ENCODE measurements around the gene VRK2. TPM values are rescaled to one million over a fixed set of nuclear protein-coding genes. Genes with fewer than 3 reads are reported as not detected.

The VRK2 gene
- total and polyA plus RNA-seq, 2 experiments from 2014 or later, result 19.0 to 22.5 TPM

DNA sequence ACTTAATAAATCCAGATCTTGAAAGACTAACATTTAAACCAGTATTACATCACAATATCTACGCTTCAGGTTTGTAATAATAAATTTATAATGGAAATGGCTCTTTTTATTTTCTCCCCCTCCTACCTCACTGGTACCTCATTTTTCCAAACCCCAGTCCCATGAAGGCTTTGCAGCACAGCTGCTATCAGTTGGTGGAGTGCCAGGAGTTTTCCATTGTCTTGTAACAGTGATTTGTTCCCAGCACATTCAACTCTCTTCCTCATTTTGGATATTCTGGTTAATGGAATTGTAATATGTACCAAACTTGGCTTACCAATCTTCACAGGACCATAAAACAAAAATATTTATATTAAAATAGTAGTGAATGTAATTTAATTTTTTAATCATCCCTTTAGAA is 91.2 kb downstream of the VRK2 start (continued):
- TF ChIP-seq REST (IDR thresholded peaks at IDR 0.05; ENCODE audit: unreplicated experiment), result no peak

- Histone ChIP-seq H3K27ac (ENCODE audit: low read depth) (no peak overlapping the region), H3K4me1 (ENCODE audit: insufficient read depth) (no peaks in the 10 kb centered on the region), H3K9me2 (ENCODE audit: insufficient read depth) (no peaks in the 10 kb centered on the region), H3K4me2 (no peak overlapping the region), H3K4me3 (no peak overlapping the region), H3F3A (replicated peaks; ENCODE audit: low read depth) (no peaks in the 10 kb centered on the region), H3K27me3 (ENCODE audit: insufficient read depth) (no peaks in the 10 kb centered on the region), H3K36me3 (ENCODE audit: insufficient read depth) (no peaks in the 10 kb centered on the region; the same call in 1 of the 2 replicates), H4K20me1 (replicated peaks; ENCODE audit: insufficient read depth) (no peaks in the 10 kb centered on the region), H3K79me2 (replicated peaks; ENCODE audit: insufficient read depth) (no peaks in the 10 kb centered on the region), H2AFZ (no peak overlapping the region)
- no peaks in the 10 kb centered on the region; the same call in 2 of the 3 replicates for H3K9me3 Mint-ChIP-seq
- no peak overlapping the region; the same call in 1 of the 2 replicates for H3K27ac Mint-ChIP-seq
- H3K36me3 Mint-ChIP-seq (ENCODE audit: low read depth), result peaks cover 9% of the 10 kb centered on the region; the same call in 2 of the 3 replicates
- peak; percentile 3 for DNase-seq (ENCODE audit: low spot score)
- ATAC-seq, result no peak
- H3K27me3 Mint-ChIP-seq (ENCODE audit: insufficient read depth, low read depth, poor library complexity), result no peaks in the 10 kb centered on the region
- H3K4me3 Mint-ChIP-seq, result no peak overlapping the region
- peaks cover 10% of the 10 kb centered on the region; the same call in 2 of the 3 replicates for H3K4me1 Mint-ChIP-seq
- TF ChIP-seq STAT1 (IDR thresholded peaks at IDR 0.05; ENCODE audit: unreplicated experiment), result no peak
- TF ChIP-seq, protein P1, sequence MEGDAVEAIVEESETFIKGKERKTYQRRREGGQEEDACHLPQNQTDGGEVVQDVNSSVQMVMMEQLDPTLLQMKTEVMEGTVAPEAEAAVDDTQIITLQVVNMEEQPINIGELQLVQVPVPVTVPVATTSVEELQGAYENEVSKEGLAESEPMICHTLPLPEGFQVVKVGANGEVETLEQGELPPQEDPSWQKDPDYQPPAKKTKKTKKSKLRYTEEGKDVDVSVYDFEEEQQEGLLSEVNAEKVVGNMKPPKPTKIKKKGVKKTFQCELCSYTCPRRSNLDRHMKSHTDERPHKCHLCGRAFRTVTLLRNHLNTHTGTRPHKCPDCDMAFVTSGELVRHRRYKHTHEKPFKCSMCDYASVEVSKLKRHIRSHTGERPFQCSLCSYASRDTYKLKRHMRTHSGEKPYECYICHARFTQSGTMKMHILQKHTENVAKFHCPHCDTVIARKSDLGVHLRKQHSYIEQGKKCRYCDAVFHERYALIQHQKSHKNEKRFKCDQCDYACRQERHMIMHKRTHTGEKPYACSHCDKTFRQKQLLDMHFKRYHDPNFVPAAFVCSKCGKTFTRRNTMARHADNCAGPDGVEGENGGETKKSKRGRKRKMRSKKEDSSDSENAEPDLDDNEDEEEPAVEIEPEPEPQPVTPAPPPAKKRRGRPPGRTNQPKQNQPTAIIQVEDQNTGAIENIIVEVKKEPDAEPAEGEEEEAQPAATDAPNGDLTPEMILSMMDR (conservative IDR thresholded peaks at IDR 0.05; ENCODE audit: low read depth in 2 of 2), result no peak
- TF ChIP-seq, protein P2, sequence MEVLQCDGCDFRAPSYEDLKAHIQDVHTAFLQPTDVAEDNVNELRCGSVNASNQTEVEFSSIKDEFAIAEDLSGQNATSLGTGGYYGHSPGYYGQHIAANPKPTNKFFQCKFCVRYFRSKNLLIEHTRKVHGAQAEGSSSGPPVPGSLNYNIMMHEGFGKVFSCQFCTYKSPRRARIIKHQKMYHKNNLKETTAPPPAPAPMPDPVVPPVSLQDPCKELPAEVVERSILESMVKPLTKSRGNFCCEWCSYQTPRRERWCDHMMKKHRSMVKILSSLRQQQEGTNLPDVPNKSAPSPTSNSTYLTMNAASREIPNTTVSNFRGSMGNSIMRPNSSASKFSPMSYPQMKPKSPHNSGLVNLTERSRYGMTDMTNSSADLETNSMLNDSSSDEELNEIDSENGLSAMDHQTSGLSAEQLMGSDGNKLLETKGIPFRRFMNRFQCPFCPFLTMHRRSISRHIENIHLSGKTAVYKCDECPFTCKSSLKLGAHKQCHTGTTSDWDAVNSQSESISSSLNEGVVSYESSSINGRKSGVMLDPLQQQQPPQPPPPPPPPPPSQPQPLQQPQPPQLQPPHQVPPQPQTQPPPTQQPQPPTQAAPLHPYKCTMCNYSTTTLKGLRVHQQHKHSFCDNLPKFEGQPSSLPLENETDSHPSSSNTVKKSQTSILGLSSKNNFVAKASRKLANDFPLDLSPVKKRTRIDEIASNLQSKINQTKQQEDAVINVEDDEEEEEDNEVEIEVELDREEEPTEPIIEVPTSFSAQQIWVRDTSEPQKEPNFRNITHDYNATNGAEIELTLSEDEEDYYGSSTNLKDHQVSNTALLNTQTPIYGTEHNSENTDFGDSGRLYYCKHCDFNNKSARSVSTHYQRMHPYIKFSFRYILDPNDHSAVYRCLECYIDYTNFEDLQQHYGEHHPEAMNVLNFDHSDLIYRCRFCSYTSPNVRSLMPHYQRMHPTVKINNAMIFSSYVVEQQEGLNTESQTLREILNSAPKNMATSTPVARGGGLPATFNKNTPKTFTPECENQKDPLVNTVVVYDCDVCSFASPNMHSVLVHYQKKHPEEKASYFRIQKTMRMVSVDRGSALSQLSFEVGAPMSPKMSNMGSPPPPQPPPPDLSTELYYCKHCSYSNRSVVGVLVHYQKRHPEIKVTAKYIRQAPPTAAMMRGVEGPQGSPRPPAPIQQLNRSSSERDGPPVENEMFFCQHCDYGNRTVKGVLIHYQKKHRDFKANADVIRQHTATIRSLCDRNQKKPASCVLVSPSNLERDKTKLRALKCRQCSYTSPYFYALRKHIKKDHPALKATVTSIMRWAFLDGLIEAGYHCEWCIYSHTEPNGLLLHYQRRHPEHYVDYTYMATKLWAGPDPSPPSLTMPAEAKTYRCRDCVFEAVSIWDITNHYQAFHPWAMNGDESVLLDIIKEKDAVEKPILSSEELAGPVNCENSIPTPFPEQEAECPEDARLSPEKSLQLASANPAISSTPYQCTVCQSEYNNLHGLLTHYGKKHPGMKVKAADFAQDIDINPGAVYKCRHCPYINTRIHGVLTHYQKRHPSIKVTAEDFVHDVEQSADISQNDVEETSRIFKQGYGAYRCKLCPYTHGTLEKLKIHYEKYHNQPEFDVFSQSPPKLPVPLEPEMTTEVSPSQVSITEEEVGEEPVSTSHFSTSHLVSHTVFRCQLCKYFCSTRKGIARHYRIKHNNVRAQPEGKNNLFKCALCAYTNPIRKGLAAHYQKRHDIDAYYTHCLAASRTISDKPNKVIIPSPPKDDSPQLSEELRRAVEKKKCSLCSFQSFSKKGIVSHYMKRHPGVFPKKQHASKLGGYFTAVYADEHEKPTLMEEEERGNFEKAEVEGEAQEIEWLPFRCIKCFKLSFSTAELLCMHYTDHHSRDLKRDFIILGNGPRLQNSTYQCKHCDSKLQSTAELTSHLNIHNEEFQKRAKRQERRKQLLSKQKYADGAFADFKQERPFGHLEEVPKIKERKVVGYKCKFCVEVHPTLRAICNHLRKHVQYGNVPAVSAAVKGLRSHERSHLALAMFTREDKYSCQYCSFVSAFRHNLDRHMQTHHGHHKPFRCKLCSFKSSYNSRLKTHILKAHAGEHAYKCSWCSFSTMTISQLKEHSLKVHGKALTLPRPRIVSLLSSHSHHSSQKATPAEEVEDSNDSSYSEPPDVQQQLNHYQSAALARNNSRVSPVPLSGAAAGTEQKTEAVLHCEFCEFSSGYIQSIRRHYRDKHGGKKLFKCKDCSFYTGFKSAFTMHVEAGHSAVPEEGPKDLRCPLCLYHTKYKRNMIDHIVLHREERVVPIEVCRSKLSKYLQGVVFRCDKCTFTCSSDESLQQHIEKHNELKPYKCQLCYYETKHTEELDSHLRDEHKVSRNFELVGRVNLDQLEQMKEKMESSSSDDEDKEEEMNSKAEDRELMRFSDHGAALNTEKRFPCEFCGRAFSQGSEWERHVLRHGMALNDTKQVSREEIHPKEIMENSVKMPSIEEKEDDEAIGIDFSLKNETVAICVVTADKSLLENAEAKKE (CRISPR knock-in tag; IDR thresholded peaks at IDR 0.05), result no peak
- TF ChIP-seq ZNF331 (CRISPR knock-in tag; IDR thresholded peaks at IDR 0.05; ENCODE audit: low read depth), result no peak
- no peak for TF ChIP-seq POLR2AphosphoS5 (IDR thresholded peaks at IDR 0.05; ENCODE audit: low read depth)
- no peak for TF ChIP-seq NANOG (IDR thresholded peaks at IDR 0.05; ENCODE audit: borderline replicate concordance)
- TF ChIP-seq ETS1 (IDR thresholded peaks at IDR 0.05), result no peak
- TF ChIP-seq EZH2phosphoT487 (IDR thresholded peaks at IDR 0.05; ENCODE audit: unreplicated experiment), result no peak
- no peak for TF ChIP-seq JUNB (IDR thresholded peaks at IDR 0.05; ENCODE audit: unreplicated experiment)
Observed at GRCh38 chr2:58138396-58139030, 91.9 kb downstream of the VRK2 start.

All from GM23338 (cell line).